Heart left ventricle (tissue), 16 donors: ENCODE data around the gene NRN1L. TPM values are rescaled to one million over a fixed set of nuclear protein-coding genes. Genes with fewer than 3 reads are reported as not detected.

Experiments used
- ATAC-seq, 4 donors: fragments of 200-7000 bp; cut with Tn5 transposase; one replicate each; pipeline ENCODE4 v1.9.1; 2020 to 2022; ENCODE audit warnings: moderate library complexity in 4 of 4, mild to moderate bottlenecking in 3 of 4, moderate number of reproducible peaks in 1 of 4
- DNase-seq, 5 donors: peaks; one replicate each; pipeline ENCODE4 v3.0.0-alpha.2; 2020
- H3K27ac ChIP-seq, 12 donors: fragments of 200-600 bp; sonication (generic) in 4 of 12; one replicate each; pipeline versions ENCODE4 v1.5.0 to v1.8.0; 2016 to 2022; ENCODE audit warnings: mild to moderate bottlenecking in 2 of 12
- H3K27me3 ChIP-seq, 9 donors: fragments of 200-600 bp; sonication (generic) in 2 of 9; one replicate each; pipeline versions ENCODE4 v1.5.1 to v1.8.0; 2016 to 2022; ENCODE audit warnings: mild to moderate bottlenecking in 3 of 9
- H3K36me3 ChIP-seq, 9 donors: fragments of 200-600 bp; sonication (generic) in 2 of 9; one replicate each; pipeline versions ENCODE4 v1.5.0 to v1.8.0; 2018 to 2022; ENCODE audit warnings: mild to moderate bottlenecking in 2 of 9
- H3K4me1 ChIP-seq, 12 donors: fragments of 200-600 bp; sonication (generic) in 4 of 12; one replicate each; pipeline versions ENCODE4 v1.5.0 to v1.8.0; 2016 to 2022; ENCODE audit warnings: mild to moderate bottlenecking in 3 of 12
- H3K4me3 ChIP-seq, 12 donors: fragments of 200-600 bp; sonication (generic) in 4 of 12; one replicate each; pipeline versions ENCODE4 v1.5.0 to v1.8.0; 2017 to 2022; ENCODE audit warnings: mild to moderate bottlenecking in 9 of 12, moderate library complexity in 4 of 12
- H3K9me3 ChIP-seq, 12 donors: fragments of 200-600 bp; sonication (generic) in 4 of 12; one replicate each; pipeline versions ENCODE4 v1.5.0 to v1.8.0; 2016 to 2022; ENCODE audit warnings: mild to moderate bottlenecking in 1 of 12
- POLR2A ChIP-seq, 2 donors: fragments of 450-650 bp; IDR thresholded peaks; one replicate each; pipeline ENCODE4 v1.6.1; 2017; ENCODE audit warnings: antibody characterized with exemption in 2 of 2, mild to moderate bottlenecking in 2 of 2, moderate library complexity in 2 of 2
- WGBS, 4 donors: extraction: QIAGEN DNeasy Blood & Tissue Kit in 2 of 4; methylation state at CpG; one replicate each; pipeline versions ENCODE4 v1.1.5 to v1.1.7; 2013 to 2018; 5-methylcytosine and 5-hydroxymethylcytosine counted together
- intact Hi-C, 10 donors: fragments of 100-400 bp; cut with DNase I; formaldehyde crosslinking; loops; one replicate each; pipeline versions ENCODE4 v1.11.1 to v1.14.2; 2022
- polyA plus RNA-seq, 2 donors: library from polyadenylated mRNA; stranded (reverse); fragments of 200-250 nt; gene quantifications; one replicate each; pipeline ENCODE4 v1.2.3, GENCODE V29; 2013
- total RNA-seq, 9 donors: library from RNA; depleted of rRNA in 2 of 9; stranded (reverse); fragments of >200 nt in 2 of 9; fragmentation: NEBNext Ultra II Directional in 3 of 9; extraction: Animal tissue kit (Norgen Biotek cat#: 25700) in 3 of 9; gene quantifications; one replicate each; pipeline versions ENCODE4 v1.1.0 to v1.2.4, GENCODE V29; 2016 to 2023
- TF ChIP-seq, protein P1 (sequence below), 12 donors: fragments of 200-600 bp; sonication (generic) in 4 of 12; IDR thresholded peaks; one replicate each; pipeline versions ENCODE4 v1.5.0 to v1.8.0; 2018 to 2022; ENCODE audit warnings: antibody characterized with exemption in 12 of 12, mild to moderate bottlenecking in 5 of 12
- donor health status: ischemic (EF 13 %, LVEDD 7.1; RV severe dilation, severe dysfunction).
- donor health status: healthy with polysubstance abuse.
- donor health status: DM: no; HTN: yes; CAD: no.
- donor health status: DM: no; HTN: no; CAD: no.
- donor health status: ischemic (EF 25% LVEDD 6.9; RV normal size, moderate dysfunction).
- donor health status: ischemic (EF 25% LVEDD 5.7; RV mildly dilated, moderate dysfunction).
- donor health status: healthy.
- donor health status: DM: yes; HTN: yes; CAD: no.
- donor health status: ischemic (EF 35%, LVEDD 5.7; RV mildly dilated, moderate dysfunction).
- donor health status: nonischemic (EF 11% LVEDD 7.7; RV severe dilation, severe dysfunction).
- donor health status: DM: yes; HTN: yes; CAD: no.
- donor health status: PGD.
- donor health status: ischemic (EF 29% LVEDD 5.4; RV normal size, mild dysfunction).
- donor health status: nonischemic (EF 23%, LVEDD 6.1; RV moderate dilation, normal function).

NRN1L gene
- total and polyA plus RNA-seq, 11 donors: 0.78 to 5.8 (median 1.7) TPM; not detected in 3

DNA sequence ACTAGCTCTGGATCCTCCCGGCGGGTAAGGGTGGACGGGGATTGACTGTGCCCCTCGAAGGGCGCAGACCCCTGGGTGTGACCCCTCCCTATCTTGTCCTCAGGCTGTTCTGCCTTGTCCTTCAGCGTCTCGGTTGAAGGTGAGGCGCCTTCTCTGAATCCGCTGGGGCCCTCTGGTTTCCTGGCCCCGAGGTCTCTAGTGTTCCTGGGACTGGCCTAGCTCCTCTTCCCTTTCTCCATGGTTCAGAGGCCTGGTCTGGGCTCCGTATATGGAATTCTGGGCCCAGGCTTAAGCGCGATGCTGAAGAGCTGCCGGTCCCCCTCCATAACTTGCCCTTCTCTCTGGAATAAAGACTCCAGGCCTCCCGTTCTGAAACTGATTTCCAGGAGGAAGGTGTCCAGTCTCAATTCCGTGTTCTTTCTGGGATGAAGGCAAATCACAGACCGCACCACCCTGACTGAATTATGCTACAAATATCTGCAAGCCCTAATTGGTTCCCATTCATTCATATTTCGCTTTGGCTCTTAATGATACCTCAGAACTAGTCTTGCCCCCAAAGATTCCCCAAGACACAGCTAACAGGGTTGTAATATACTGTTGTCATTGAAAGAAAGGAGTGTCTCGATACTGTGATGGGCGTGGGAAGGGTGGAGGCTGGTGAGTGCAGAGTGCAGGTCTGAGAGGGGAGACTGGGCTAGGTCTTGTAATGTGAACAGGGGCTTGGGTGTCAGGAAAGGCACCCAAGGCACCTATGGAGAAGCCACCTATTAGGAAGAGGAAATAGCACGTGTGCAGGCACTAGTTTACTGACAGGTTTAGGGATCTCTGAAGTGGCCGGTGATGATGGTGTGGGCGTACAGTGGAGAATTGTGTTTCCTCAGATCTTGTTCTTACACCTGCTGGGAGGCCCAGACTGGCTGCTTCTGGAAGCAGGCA, 11.0 kb upstream of the NRN1L start:
- intact Hi-C loops: loop anchor here in 2 of 10 donors (5.0 kb wide), 1 partner anchor 41 kb away; no protein-coding TSS in a partner anchor
- DNase-seq: no peak
- 12 to 15% (median 13%) methylated on average over 19 to 23 of the region's 23 CpGs for WGBS, 4 donors
- Histone ChIP-seq H3K27ac (peak overlapping the region; percentile 37 to 90 (median 81)), H3K36me3 (peaks cover 0 to 63% (median 59%) of the 10 kb centered on the region in 9 donors), H3K4me1 (peaks cover 6 to 38% (median 28%) of the 10 kb centered on the region in 12 donors), H3K4me3 (peak overlapping the region; percentile 67 to 99 (median 87)), H3K27me3 (no peaks in the 10 kb centered on the region), H3K9me3 (no peaks in the 10 kb centered on the region)
- peak in 2 of 4 donors; percentile 8 to 23 for ATAC-seq
- TF ChIP-seq, protein P1, sequence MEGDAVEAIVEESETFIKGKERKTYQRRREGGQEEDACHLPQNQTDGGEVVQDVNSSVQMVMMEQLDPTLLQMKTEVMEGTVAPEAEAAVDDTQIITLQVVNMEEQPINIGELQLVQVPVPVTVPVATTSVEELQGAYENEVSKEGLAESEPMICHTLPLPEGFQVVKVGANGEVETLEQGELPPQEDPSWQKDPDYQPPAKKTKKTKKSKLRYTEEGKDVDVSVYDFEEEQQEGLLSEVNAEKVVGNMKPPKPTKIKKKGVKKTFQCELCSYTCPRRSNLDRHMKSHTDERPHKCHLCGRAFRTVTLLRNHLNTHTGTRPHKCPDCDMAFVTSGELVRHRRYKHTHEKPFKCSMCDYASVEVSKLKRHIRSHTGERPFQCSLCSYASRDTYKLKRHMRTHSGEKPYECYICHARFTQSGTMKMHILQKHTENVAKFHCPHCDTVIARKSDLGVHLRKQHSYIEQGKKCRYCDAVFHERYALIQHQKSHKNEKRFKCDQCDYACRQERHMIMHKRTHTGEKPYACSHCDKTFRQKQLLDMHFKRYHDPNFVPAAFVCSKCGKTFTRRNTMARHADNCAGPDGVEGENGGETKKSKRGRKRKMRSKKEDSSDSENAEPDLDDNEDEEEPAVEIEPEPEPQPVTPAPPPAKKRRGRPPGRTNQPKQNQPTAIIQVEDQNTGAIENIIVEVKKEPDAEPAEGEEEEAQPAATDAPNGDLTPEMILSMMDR (IDR thresholded peaks at IDR 0.05): no peak
- no peak for TF ChIP-seq POLR2A (IDR thresholded peaks at IDR 0.05)

DNA sequence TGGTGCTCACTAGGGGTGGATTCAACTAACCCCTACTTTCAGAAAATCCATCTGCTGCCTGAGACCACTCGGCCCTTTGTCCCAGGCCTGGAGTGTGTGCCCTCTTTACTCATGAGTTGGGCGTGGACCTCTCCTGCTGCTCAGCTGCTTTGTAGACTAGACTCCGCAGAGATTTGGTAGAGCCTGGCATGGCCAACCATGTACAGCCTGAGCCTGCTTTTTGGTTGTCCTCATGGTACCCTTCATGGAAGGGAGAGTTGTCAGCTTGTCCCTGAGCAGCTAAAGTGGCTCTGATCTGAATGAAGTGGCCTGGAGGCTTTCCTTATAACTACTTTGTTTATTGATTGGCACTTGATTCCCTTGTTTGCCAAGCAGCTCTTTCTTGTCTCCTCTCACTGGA, 10.3 kb upstream of the NRN1L start:
- TF ChIP-seq, protein P1 (IDR thresholded peaks at IDR 0.05): no peak
- TF ChIP-seq POLR2A (IDR thresholded peaks at IDR 0.05): no peak
- Histone ChIP-seq H3K36me3 (peaks cover 0 to 63% (median 59%) of the 10 kb centered on the region in 9 donors), H3K4me1 (peaks cover 6 to 38% (median 28%) of the 10 kb centered on the region in 12 donors), H3K27ac (no peak overlapping the region), H3K27me3 (no peaks in the 10 kb centered on the region), H3K9me3 (no peaks in the 10 kb centered on the region), H3K4me3 (peak overlapping the region in 9 of 12 donors; percentile 67 to 99 (median 89))
- no peak for DNase-seq
- no peak for ATAC-seq
- WGBS, 4 donors: 59 to 72% (median 65%) methylated on average over 3 of the region's 3 CpGs
- intact Hi-C loops: loop anchor here in 2 of 10 donors (5.0 kb wide), 1 partner anchor 42 kb away; no protein-coding TSS in a partner anchor

DNA sequence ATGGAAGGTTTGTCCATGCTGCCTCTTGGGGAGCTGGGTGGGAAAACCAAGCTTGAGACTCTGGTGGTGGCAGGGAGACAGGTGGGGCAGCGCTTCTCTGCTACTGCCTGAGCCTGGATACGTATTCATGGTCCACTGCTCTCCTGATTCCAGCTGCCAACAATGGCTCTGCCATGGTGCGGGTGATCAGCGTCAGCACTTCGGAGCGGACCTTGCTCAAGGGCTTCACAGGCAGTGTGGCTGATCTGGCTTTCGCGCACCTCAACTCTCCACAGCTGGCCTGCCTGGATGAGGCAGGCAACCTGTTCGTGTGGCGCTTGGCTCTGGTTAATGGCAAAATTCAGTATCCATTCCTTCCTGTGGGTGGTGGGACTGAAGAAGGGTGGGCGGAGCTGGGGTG, 7.6 kb upstream of the NRN1L start:
- TF ChIP-seq POLR2A (IDR thresholded peaks at IDR 0.05): no peak
- TF ChIP-seq, protein P1 (IDR thresholded peaks at IDR 0.05): no peak
- Histone ChIP-seq H3K9me3 (no peaks in the 10 kb centered on the region), H3K27me3 (no peaks in the 10 kb centered on the region), H3K4me1 (peaks cover 6 to 61% (median 32%) of the 10 kb centered on the region in 12 donors), H3K36me3 (peaks cover 0 to 66% (median 63%) of the 10 kb centered on the region in 9 donors), H3K4me3 (no peak overlapping the region), H3K27ac (no peak overlapping the region)
- DNase-seq (no peak), ATAC-seq (no peak)
- WGBS, 4 donors: 88 to 97% (median 95%) methylated on average over 10 to 11 of the region's 11 CpGs
- intact Hi-C loops: loop anchor here in 1 of 10 donors (5.0 kb wide), 1 partner anchor 50 kb away; no protein-coding TSS in a partner anchor

DNA sequence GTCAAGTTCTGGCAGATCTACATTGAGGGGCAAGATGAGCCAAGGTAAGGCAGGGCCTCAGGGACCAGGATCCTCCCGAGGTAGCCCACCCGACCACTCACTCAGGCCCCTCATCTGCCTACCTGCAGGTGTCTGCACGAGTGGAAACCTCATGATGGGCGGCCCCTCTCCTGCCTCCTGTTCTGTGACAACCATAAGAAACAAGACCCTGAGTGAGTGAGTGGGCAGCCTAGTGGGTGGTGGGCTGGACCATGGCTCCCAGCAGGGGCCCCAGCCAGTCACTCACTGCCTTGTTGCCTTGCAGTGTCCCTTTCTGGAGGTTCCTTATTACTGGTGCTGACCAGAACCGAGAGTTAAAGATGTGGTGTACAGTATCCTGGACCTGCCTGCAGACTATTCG, 6.5 kb upstream of the NRN1L start:
- Histone ChIP-seq H3K27ac (no peak overlapping the region), H3K27me3 (no peaks in the 10 kb centered on the region)
- intact Hi-C loops: loop anchor here in 1 of 10 donors (5.0 kb wide), 1 partner anchor 49 kb away; no protein-coding TSS in a partner anchor

More for the DNA sequence above, 6.5 kb upstream of the NRN1L start:
- DNase-seq (no peak), ATAC-seq (no peak)
- Histone ChIP-seq H3K4me1 (peaks cover 6 to 65% (median 33%) of the 10 kb centered on the region in 12 donors), H3K9me3 (no peaks in the 10 kb centered on the region), H3K36me3 (peaks cover 0 to 78% (median 73%) of the 10 kb centered on the region in 9 donors), H3K4me3 (no peak overlapping the region)
- WGBS, 4 donors: 80 to 93% (median 89%) methylated on average over 3 to 6 of the region's 6 CpGs
- TF ChIP-seq, protein P1 (IDR thresholded peaks at IDR 0.05): no peak
- TF ChIP-seq POLR2A (IDR thresholded peaks at IDR 0.05): no peak
